ENCODE data around the gene CCNB2.
"Not testable (repeated sequence)": the region's sequence is repeated elsewhere in the genome, so short reads cannot be mapped to it uniquely, and the experiment has no call there.

Gene CCNB2

GRCh38 chr15:59104912-59105732, at the start of gene CCNB2:
Gene CCNB2, plus strand, starts transcription at chr15:59105146. Its CDS starts 123 bp downstream, at chr15:59105269.
- DNase-seq = peak; percentile 90

- no peak for DNase-seq
Observed at GRCh38 chr15:59059076-59059597, 45.8 kb upstream of the CCNB2 start.

GRCh38 chr15:59060348-59060747, 44.6 kb upstream of the CCNB2 start:
- no peak for DNase-seq

GRCh38 chr15:59063042-59063441, 41.9 kb upstream of the CCNB2 start:
- no peak for DNase-seq

DNA sequence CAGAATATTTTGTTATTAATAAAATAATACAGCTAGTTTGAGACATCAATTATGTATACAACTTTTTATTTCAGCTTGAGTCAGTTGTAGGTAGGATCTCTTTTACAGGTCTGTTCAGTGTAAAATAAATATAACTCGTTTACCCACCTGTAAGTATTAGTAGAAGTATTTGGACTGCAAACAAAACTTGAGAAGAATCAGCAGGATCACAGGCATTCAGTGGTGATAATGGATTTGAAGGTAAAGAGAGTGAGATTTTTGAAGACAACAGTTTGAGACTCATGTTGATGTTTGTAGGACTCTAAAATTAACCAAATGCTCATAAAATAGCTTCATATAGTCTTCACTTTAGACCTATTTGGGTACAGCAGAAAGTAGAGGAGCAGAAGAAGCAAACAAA, 35.5 kb upstream of the CCNB2 start:
- no peak for DNase-seq

DNA sequence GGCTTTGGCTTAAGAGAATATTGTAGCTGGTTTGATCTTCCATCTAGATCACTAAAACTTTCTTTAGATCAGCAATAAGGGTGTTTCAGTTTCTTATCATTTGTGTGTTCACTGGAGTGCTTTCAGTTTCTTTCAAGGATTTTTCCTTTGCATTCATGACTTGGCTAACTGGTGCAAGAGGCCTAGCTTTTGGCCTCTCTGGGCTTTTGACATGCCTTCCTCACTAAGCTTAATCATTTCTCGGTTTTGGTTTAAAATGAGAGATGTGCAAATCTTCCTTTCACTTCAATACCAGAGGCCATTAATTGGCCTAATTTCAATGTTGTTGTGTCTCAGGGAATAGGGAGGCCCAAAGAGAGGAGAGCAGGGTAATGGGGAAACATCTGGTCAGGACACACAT, 30.3 kb upstream of the CCNB2 start:
- DNase-seq = no peak

DNA sequence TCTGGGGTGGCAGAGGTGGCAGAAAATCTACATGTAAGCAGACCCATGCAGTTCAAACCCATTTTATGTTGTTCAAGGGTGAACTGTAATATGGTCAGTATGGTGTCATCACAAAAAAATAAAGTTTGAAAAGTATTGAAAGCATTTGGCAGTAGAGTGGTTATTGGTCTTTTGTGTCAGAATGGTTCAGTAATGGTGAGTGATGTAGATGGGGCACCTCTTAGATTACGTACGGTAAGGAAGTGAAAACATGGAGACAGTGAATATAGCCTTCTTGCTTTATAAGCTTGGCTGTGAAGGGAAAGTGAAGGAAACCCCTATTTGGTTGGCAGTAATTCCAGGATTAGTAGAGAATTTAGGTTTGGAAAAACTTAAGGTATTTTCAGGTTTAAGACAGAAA, 17.2 kb upstream of the CCNB2 start:
- no peak for DNase-seq

GRCh38 chr15:59094077-59094476, 10.9 kb upstream of the CCNB2 start:
- DNase-seq = no peak

- DNase-seq = no peak
Observed at GRCh38 chr15:59096429-59096828, 8.5 kb upstream of the CCNB2 start.

DNA sequence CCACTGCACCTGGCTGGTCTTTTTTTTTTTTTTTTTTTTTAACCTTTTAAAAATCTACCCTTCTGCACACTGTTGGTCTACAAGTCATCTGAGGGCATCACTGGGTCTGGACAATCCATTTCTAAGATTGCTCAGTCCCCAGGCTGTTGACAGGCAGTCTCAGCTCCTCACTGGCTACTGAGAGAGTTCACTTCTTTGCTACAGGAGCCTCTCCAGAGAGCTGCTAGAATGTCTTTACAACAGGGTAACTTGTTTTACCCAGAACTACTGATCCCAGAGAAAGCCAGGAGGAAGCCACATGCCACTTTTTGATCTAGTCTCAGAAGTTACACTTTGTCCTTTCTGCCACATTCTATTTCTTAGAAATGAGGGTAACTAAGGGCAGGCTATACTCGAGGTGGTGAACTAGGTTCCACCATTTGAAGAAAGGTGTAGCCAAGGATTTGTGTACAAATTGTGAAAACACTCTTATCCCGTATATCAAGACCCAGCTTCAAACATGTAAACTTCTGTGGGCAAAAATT, 5.7 kb upstream of the CCNB2 start:
- no peak for DNase-seq

GRCh38 chr15:59104602-59104911, 389 bp upstream of the CCNB2 start:
- DNase-seq = no peak

DNA sequence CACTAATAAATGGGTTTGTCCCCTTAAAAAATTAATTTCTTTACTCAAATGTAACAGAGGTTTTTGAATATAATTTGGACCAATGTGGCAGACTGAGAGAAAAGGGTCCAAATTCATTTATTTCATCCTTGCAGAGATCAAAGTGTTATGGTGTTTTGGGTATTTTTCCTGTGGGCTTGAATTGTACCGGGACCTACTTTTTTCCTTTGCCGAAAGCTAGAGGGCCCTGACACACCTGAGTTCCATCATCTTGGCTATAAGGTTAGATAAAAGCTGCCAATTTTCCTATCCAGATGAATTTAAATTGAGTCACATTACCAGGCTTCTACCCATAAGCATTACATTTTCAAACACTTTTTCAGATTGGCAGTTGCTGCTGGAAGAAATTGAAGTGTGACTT, 908 bp downstream of the CCNB2 start:
- no peak for DNase-seq

- no peak for DNase-seq
Observed at GRCh38 chr15:59111251-59111650, 6.3 kb downstream of the CCNB2 start.

- DNase-seq = no peak
Observed at GRCh38 chr15:59115047-59115446, 10.1 kb downstream of the CCNB2 start.

GRCh38 chr15:59116141-59116540, 11.2 kb downstream of the CCNB2 start:
- DNase-seq = no peak

DNA sequence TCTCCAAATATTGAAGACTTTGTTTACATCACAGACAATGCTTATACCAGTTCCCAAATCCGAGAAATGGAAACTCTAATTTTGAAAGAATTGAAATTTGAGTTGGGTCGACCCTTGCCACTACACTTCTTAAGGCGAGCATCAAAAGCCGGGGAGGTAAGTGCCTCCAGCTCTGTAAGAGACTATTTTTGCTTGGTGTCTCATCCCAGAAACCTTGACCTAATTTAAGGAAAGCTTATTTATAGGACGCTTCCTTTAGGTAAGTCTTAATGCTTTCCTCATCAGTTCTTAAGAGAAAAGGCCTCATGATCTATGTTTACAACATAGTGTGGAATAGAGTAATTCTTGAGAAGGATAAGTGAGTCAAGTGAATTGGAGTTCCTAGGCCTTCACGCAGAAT, 11.8 kb downstream of the CCNB2 start:
- no peak for DNase-seq

GRCh38 chr15:59119625-59120024, 14.7 kb downstream of the CCNB2 start:
- DNase-seq = no peak

GRCh38 chr15:59120937-59121336, 16.0 kb downstream of the CCNB2 start:
- DNase-seq = no peak

GRCh38 chr15:59124261-59124660, 19.3 kb downstream of the CCNB2 start:
- DNase-seq = no peak

DNA sequence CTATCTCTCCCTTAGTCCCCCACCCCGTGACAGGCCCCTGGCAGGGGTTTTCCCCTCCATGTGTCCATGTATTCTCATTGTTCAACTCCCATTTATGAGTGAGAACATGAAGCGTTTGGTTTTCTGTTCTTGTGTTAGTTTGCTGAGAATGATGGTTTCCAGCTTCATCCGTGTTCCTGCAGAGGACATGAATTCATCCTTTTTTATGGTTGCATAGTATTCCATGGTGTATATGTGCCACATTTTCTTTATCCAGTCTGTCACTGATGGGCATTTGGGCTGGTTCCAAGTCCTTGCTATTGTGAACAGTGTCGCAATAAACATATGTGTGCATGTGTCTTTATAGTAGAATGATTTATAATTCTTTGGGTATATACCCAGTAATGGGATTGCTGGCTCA, 20.7 kb downstream of the CCNB2 start:
- DNase-seq = not testable (repeated sequence)

GRCh38 chr15:59127255-59127654, 22.3 kb downstream of the CCNB2 start:
- not testable (repeated sequence) for DNase-seq

DNA sequence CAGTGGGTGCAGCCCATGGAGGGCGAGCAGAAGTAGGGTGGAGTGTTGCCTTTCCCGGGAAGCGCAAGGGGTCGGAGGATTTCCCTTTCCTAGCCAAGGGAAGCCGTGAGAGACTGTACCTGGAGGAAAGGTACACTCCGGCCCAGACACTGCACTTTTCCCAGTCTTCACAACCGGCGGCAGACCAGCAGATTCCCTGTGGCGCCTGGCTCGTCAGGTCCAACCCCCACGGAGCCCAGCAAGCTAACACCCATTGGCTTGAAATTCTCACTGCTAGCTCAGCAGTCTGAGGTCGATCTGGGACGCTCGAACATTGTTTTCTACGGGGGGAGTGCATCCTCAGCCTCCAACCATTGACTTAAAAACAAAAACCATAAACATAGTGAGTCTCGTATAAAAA, 26.5 kb downstream of the CCNB2 start:
- no peak for DNase-seq

- DNase-seq = no peak
Observed at GRCh38 chr15:59131969-59132562, 27.1 kb downstream of the CCNB2 start.

DNA sequence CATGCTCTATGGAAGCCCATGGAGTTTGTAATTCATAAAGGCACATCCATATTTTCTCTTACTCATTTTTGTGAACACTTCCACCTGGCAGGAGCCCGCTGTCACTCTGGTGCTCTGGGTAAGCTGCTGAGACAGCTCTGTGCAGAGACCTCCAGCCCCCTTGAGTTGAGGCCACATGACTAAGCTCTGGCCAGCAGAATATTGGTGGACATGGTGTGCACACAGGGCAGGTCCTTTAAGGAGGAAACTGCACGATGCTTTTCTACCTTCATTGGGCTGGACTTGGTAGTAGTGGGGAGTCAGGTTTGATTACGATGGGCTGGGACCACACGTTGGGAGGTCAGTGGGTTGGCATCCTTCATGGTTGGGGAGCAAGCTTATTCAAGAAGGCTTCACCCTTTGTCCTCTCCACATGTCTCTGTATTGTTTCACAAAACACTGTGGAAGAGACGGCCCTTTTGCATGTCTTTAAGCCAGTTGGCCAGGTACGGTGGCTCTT, 29.0 kb downstream of the CCNB2 start:
- no peak for DNase-seq

All from NCI-H2227 treated with DMSO at 0.1 percent for 48 hours (cell line).